Left kidney (tissue), 2 donors: ENCODE measurements around the gene LBR. TPM values are rescaled to one million over a fixed set of nuclear protein-coding genes. Genes with fewer than 3 reads are reported as not detected.

Source experiments
- DNase-seq: peaks from one replicate; pipeline ENCODE4 v3.0.0-alpha.2; 2013
- polyA plus RNA-seq: library from polyadenylated mRNA; unstranded; fragments of 120-200 nt; gene quantifications from one replicate; pipeline ENCODE4 v1.2.1, GENCODE V29; 2013; ENCODE audit not compliant: insufficient read length

Gene LBR
- polyA plus RNA-seq, 1 donor = 117 TPM

GRCh38 chr1:225465793-225466517 lies 38.1 kb upstream of the LBR start:
- DNase-seq = no peak

GRCh38 chr1:225464851-225465792 lies 37.3 kb upstream of the LBR start:
- DNase-seq = no peak

- no peak for DNase-seq
These were observed 35.1 kb upstream of the LBR start for GRCh38 chr1:225462714-225463574.

GRCh38 chr1:225462429-225462713 lies 34.5 kb upstream of the LBR start:
- DNase-seq = no peak

GRCh38 chr1:225461533-225462428 lies 33.9 kb upstream of the LBR start:
- no peak for DNase-seq

- DNase-seq = no peak
These were observed 33.1 kb upstream of the LBR start for GRCh38 chr1:225460737-225461532.

GRCh38 chr1:225460021-225460736 lies 32.3 kb upstream of the LBR start:
- DNase-seq = no peak

GRCh38 chr1:225458222-225458631 lies 30.4 kb upstream of the LBR start:
- DNase-seq = no peak

- DNase-seq = no peak
These were observed 26.9 kb upstream of the LBR start for GRCh38 chr1:225454733-225455132.

- DNase-seq = no peak
These were observed 26.2 kb upstream of the LBR start for GRCh38 chr1:225453797-225454648.

GRCh38 chr1:225451840-225452515 lies 24.1 kb upstream of the LBR start:
- DNase-seq = no peak

GRCh38 chr1:225451340-225451739 lies 23.5 kb upstream of the LBR start:
- DNase-seq = no peak

- no peak for DNase-seq
These were observed 22.8 kb upstream of the LBR start for GRCh38 chr1:225450491-225451191.

- DNase-seq = no peak
These were observed 21.9 kb upstream of the LBR start for GRCh38 chr1:225449774-225450173.

- DNase-seq = no peak
These were observed 21.4 kb upstream of the LBR start for GRCh38 chr1:225449261-225449660.

- DNase-seq = no peak
These were observed 20.4 kb upstream of the LBR start for GRCh38 chr1:225448146-225448805.

- DNase-seq = no peak
These were observed 19.8 kb upstream of the LBR start for GRCh38 chr1:225447650-225448089.
